Lower leg skin (tissue), 3 donors: ENCODE results near the gene WNK2.

Experiments
- POLR2A ChIP-seq, 2 donors: fragments of 450-650 bp; IDR thresholded peaks; one replicate each; pipeline ENCODE4 v1.6.1; 2016 to 2017; ENCODE audit warnings: antibody characterized with exemption in 2 of 2, mild to moderate bottlenecking in 1 of 2, moderate library complexity in 1 of 2
- TF ChIP-seq, protein P1 (sequence below), 3 donors: fragments of 450-650 bp; IDR thresholded peaks; one replicate each; pipeline ENCODE4 v1.5.1; 2016; ENCODE audit warnings: antibody characterized with exemption in 3 of 3, mild to moderate bottlenecking in 3 of 3, moderate library complexity in 2 of 3

DNA sequence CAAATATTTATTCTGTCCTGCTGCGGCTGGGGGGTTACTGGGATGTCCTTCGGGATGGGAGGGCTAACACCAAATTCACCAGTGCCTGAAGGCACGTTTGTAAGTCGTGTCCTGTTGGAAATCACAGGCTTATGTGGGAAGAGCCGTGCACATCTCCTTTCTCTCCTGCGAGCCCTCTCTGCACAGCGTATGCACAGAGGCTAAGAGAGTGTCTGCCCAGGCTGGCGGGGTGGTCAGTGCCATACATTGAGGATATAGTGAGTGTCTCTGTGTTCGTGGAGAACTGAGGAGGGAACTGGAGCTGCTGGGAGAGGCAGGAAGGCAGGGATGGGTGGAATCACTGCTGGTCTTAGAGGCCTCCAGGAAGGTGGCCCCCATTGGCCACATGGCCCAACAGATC lies 110.1 kb downstream of the WNK2 start:
- no peak for TF ChIP-seq POLR2A (IDR thresholded peaks at IDR 0.05)
- TF ChIP-seq, protein P1, sequence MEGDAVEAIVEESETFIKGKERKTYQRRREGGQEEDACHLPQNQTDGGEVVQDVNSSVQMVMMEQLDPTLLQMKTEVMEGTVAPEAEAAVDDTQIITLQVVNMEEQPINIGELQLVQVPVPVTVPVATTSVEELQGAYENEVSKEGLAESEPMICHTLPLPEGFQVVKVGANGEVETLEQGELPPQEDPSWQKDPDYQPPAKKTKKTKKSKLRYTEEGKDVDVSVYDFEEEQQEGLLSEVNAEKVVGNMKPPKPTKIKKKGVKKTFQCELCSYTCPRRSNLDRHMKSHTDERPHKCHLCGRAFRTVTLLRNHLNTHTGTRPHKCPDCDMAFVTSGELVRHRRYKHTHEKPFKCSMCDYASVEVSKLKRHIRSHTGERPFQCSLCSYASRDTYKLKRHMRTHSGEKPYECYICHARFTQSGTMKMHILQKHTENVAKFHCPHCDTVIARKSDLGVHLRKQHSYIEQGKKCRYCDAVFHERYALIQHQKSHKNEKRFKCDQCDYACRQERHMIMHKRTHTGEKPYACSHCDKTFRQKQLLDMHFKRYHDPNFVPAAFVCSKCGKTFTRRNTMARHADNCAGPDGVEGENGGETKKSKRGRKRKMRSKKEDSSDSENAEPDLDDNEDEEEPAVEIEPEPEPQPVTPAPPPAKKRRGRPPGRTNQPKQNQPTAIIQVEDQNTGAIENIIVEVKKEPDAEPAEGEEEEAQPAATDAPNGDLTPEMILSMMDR (IDR thresholded peaks at IDR 0.05): no peak
